Measurements from ENCODE around the gene ZNF385A.

ZNF385A gene

DNA sequence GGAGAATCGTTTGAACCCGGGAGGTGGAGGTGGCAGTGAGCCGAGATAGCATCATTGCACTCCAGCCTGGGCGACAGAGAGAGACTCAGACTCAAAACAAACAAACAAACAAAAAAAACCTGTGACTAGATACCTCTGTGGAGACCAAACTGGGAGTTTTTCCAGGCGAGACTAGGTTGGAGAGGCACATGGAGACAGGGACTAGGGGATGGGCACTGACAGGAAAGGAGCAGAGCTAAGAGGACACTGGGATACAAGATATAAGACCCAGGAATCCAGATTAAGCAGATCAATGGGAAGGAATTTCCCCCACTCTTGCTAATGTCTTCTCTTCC is 39.2 kb upstream of the ZNF385A start:
- ChIA-PET POLR2A (no interaction called here), CTCF (interaction anchor here (1.3 to 2.7 kb wide), 2 partner anchors 9 to 24 kb away, joined by 4 to 10 read pairs; no protein-coding TSS in a partner anchor)
- TF ChIP-seq ZNF384 (IDR thresholded peaks at IDR 0.05) (no peak), TARDBP (IDR thresholded peaks at IDR 0.05) (no peak), CTBP1 (IDR thresholded peaks at IDR 0.05; ENCODE audit: borderline replicate concordance) (no peak), SUZ12 (IDR thresholded peaks at IDR 0.05) (no peak), FOXA1 (IDR thresholded peaks at IDR 0.05) (no peak), LEF1 (IDR thresholded peaks at IDR 0.05; ENCODE audit: borderline replicate concordance) (no peak), FOXK2 (IDR thresholded peaks at IDR 0.05) (no peak), NFRKB (IDR thresholded peaks at IDR 0.05) (no peak), BHLHE40 (IDR thresholded peaks at IDR 0.05; ENCODE audit: borderline replicate concordance) (no peak), ARNT (IDR thresholded peaks at IDR 0.05) (no peak), ELF4 (IDR thresholded peaks at IDR 0.05) (no peak), SP1 (IDR thresholded peaks at IDR 0.05) (no peak), HDGF (IDR thresholded peaks at IDR 0.05; ENCODE audit: borderline replicate concordance) (no peak), FOXM1 (IDR thresholded peaks at IDR 0.05; ENCODE audit: borderline replicate concordance) (no peak), L3MBTL2 (conservative IDR thresholded peaks at IDR 0.05) (no peak)
- TF ChIP-seq, protein P1, sequence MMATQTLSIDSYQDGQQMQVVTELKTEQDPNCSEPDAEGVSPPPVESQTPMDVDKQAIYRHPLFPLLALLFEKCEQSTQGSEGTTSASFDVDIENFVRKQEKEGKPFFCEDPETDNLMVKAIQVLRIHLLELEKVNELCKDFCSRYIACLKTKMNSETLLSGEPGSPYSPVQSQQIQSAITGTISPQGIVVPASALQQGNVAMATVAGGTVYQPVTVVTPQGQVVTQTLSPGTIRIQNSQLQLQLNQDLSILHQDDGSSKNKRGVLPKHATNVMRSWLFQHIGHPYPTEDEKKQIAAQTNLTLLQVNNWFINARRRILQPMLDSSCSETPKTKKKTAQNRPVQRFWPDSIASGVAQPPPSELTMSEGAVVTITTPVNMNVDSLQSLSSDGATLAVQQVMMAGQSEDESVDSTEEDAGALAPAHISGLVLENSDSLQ (IDR thresholded peaks at IDR 0.05): no peak
- no peak for DNase-seq (ENCODE audit: extremely low spot score)

DNA sequence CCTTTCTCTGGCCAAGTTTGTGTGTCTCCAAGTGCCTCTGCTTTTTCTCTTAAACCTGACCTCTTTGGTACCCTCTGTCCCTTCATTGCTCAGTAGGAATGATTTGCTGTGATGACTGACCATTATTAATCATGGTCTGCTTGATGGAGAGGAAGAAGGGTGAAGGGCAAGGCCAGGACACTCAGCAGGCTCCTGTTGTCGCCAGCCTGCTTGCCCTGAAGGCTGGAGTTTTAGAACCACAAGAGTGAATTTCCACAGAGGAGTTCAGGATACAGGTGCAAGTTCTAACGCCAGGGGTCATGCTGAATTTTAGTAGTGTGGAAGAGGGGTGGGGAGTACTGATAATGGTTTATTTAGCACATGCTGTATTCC is 37.3 kb upstream of the ZNF385A start:
- TF ChIP-seq TARDBP (IDR thresholded peaks at IDR 0.05) (no peak), ELF4 (IDR thresholded peaks at IDR 0.05) (no peak), FOXA1 (IDR thresholded peaks at IDR 0.05) (no peak), SUZ12 (IDR thresholded peaks at IDR 0.05) (no peak), ARNT (IDR thresholded peaks at IDR 0.05) (no peak), BHLHE40 (IDR thresholded peaks at IDR 0.05; ENCODE audit: borderline replicate concordance) (no peak), ZNF384 (IDR thresholded peaks at IDR 0.05) (no peak), SP1 (IDR thresholded peaks at IDR 0.05) (no peak), HDGF (IDR thresholded peaks at IDR 0.05; ENCODE audit: borderline replicate concordance) (no peak), LEF1 (IDR thresholded peaks at IDR 0.05; ENCODE audit: borderline replicate concordance) (no peak), FOXK2 (IDR thresholded peaks at IDR 0.05) (no peak), NFRKB (IDR thresholded peaks at IDR 0.05) (no peak), CTBP1 (IDR thresholded peaks at IDR 0.05; ENCODE audit: borderline replicate concordance) (no peak), FOXM1 (IDR thresholded peaks at IDR 0.05; ENCODE audit: borderline replicate concordance) (no peak)
- POLR2A ChIA-PET: no interaction called here
- CTCF ChIA-PET: interaction anchor here (1.2 to 2.9 kb wide), 2 partner anchors 17 to 22 kb away, joined by 4 to 15 read pairs; no protein-coding TSS in a partner anchor

DNA sequence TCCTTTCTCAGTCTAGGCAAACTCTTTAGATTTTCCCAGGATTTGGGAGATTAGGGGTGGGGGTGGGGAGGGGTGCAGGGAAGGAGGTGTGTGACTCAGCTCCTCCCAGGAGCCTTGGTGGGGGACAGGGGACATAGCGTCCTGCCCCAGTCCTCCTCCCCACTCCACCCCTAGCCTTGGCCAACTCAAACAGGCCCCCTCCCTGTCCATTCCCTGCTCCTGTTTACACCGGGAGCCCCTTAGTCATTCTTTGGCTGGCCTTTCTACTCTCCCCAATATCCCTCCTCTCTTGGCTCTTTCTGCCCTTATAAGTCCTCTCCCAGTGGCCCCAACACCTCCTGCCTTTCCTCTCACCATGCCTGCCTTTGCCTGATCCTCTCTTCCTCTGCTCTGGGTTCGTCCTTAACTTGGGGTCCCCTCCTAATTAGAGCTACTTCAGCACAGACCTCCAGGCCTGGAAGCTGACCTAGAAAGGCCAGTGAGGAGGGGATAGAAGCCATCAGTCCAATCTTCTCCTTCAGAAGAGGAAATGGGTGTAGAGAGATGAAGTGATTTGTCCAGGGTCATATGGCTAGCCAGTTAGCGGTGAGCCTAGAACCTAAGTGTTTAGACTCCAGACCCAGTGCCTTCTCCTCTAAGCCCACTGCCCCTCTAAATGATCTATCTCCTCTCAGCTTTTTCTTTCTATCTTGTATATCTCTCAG is 36.8 kb upstream of the ZNF385A start:
- TF ChIP-seq CTBP1 (IDR thresholded peaks at IDR 0.05; ENCODE audit: borderline replicate concordance): no peak
- TF ChIP-seq LEF1 (IDR thresholded peaks at IDR 0.05; ENCODE audit: borderline replicate concordance): no peak
- no peak for TF ChIP-seq FOXK2 (IDR thresholded peaks at IDR 0.05)
- TF ChIP-seq L3MBTL2 (conservative IDR thresholded peaks at IDR 0.05): no peak
- no peak for TF ChIP-seq NFRKB (IDR thresholded peaks at IDR 0.05)
- no peak for TF ChIP-seq HDGF (IDR thresholded peaks at IDR 0.05; ENCODE audit: borderline replicate concordance)
- no peak for TF ChIP-seq SUZ12 (IDR thresholded peaks at IDR 0.05)
- TF ChIP-seq ZNF384 (IDR thresholded peaks at IDR 0.05): no peak
- TF ChIP-seq SP1 (IDR thresholded peaks at IDR 0.05): no peak
- no peak for TF ChIP-seq FOXA1 (IDR thresholded peaks at IDR 0.05)
- TF ChIP-seq ELF4 (IDR thresholded peaks at IDR 0.05): no peak
- TF ChIP-seq FOXM1 (IDR thresholded peaks at IDR 0.05; ENCODE audit: borderline replicate concordance): no peak
- TF ChIP-seq, protein P1 (IDR thresholded peaks at IDR 0.05): no peak
- no peak for TF ChIP-seq ARNT (IDR thresholded peaks at IDR 0.05)
- TF ChIP-seq BHLHE40 (IDR thresholded peaks at IDR 0.05; ENCODE audit: borderline replicate concordance): no peak
- ChIA-PET CTCF (interaction anchor here (1.2 to 2.9 kb wide), 2 partner anchors 18 to 22 kb away, joined by 4 to 15 read pairs; no protein-coding TSS in a partner anchor), POLR2A (no interaction called here)
- DNase-seq (ENCODE audit: extremely low spot score): no peak

More for the DNA sequence above, 37.3 kb upstream of the ZNF385A start:
- DNase-seq (ENCODE audit: extremely low spot score): no peak

GRCh38 chr12:54420766-54421144 is 36.2 kb upstream of the ZNF385A start:
- DNase-seq (ENCODE audit: extremely low spot score): no peak
- ChIA-PET CTCF (interaction anchor here (1.2 to 2.9 kb wide), 2 partner anchors 18 to 21 kb away, joined by 4 to 15 read pairs; no protein-coding TSS in a partner anchor), POLR2A (no interaction called here)
- TF ChIP-seq HDGF (IDR thresholded peaks at IDR 0.05; ENCODE audit: borderline replicate concordance) (no peak), SP1 (IDR thresholded peaks at IDR 0.05) (no peak), ZNF384 (IDR thresholded peaks at IDR 0.05) (no peak), SUZ12 (IDR thresholded peaks at IDR 0.05) (no peak), ELF4 (IDR thresholded peaks at IDR 0.05) (no peak), FOXA1 (IDR thresholded peaks at IDR 0.05) (no peak), L3MBTL2 (conservative IDR thresholded peaks at IDR 0.05) (no peak), BHLHE40 (IDR thresholded peaks at IDR 0.05; ENCODE audit: borderline replicate concordance) (no peak), FOXK2 (IDR thresholded peaks at IDR 0.05) (no peak), TARDBP (IDR thresholded peaks at IDR 0.05) (no peak), NFRKB (IDR thresholded peaks at IDR 0.05) (no peak), CTBP1 (IDR thresholded peaks at IDR 0.05; ENCODE audit: borderline replicate concordance) (no peak), ARNT (IDR thresholded peaks at IDR 0.05) (no peak), LEF1 (IDR thresholded peaks at IDR 0.05; ENCODE audit: borderline replicate concordance) (no peak)

GRCh38 chr12:54419088-54419887 is 34.8 kb upstream of the ZNF385A start, which contains the start of gene ITGA5:
ITGA5 (minus strand) TSS chr12:54419266; CDS start chr12:54419198, 68 bp downstream.
- peak; percentile 73 for DNase-seq (ENCODE audit: extremely low spot score)
- TF ChIP-seq, protein P1 (IDR thresholded peaks at IDR 0.05): no peak
- TF ChIP-seq FOXM1 (IDR thresholded peaks at IDR 0.05; ENCODE audit: borderline replicate concordance) (peak; percentile 37; the same call in 1 of the 2 replicates), FOXK2 (IDR thresholded peaks at IDR 0.05) (no peak), FOXA1 (IDR thresholded peaks at IDR 0.05) (no peak), HDGF (IDR thresholded peaks at IDR 0.05; ENCODE audit: borderline replicate concordance) (no peak), ELF4 (IDR thresholded peaks at IDR 0.05) (no peak), BHLHE40 (IDR thresholded peaks at IDR 0.05; ENCODE audit: borderline replicate concordance) (no peak)
- POLR2A ChIA-PET: interaction anchor here (1.4 to 2.5 kb wide), 2 partner anchors 12 to 20 kb away, joined by 4 to 8 read pairs; no protein-coding TSS in a partner anchor
- CTCF ChIA-PET: interaction anchor here (0.5 to 4.7 kb wide), 5 partner anchors 15 to 186 kb away, joined by 3 to 20 read pairs (median 6); no protein-coding TSS in a partner anchor

Measured in HEK293T (cell line).